ENCODE data around the gene APOBR. TPM values are rescaled to one million over a fixed set of nuclear protein-coding genes. Genes with fewer than 3 reads are reported as not detected.

The APOBR gene
- total and polyA plus RNA-seq, 9 of the 15 experiments (the other 6 are each of a cell fraction or from before 2014, with no cell fraction given), result 0.08 to 6.1 (median 2.8) TPM; not detected in 1

DNA sequence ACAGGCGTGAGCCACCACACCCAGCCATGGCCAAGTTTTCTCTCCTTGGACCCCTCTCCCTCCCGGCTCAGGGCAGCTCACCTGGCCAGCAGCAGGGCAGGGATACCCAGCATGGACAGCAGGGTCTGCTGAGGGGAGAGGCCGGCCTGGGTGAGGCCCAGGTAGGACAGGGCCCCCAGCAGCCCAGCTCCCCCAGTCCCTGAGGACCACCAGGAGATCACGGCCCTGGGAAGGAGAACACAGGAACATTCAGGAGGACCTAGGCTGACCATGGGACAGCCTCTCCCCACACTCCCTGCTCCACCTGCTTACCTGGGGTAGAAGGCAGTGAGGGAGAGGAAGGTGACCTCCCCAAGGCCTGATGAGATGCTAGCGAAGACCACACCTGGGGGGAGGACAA, 8.2 kb upstream of the APOBR start:
- WGBS (ENCODE audit: insufficient coverage, low coverage, missing lambda C conversion rate), result 96% methylated on average over 4 of the region's 5 CpGs
- ATAC-seq, result no peak
- Histone ChIP-seq H3K4me3 (no peak overlapping the region), H3K4me1 (replicated peaks in 1 of 2; ENCODE audit: control insufficient read depth in 2 of 2, insufficient read depth in 2 of 2, low read length in 2 of 2) (peaks cover 0 to 11% of the 10 kb centered on the region in 2 experiments; a peak in 2 of 5 replicates), H3K4me2 (ENCODE audit: insufficient read depth, low read length) (no peak overlapping the region), H3K9me1 (ENCODE audit: control insufficient read depth, insufficient read depth, low read length) (no peaks in the 10 kb centered on the region), H3K9ac (ENCODE audit: insufficient read depth in 1 of 2, low read depth in 2 of 2, low read length in 2 of 2) (no peak overlapping the region; a peak in 1 of 4 replicates), H3K79me2 (ENCODE audit: control insufficient read depth, insufficient read depth, low read length) (peaks cover 3% of the 10 kb centered on the region; the same call in 2 of the 3 replicates), H3K36me3 (ENCODE audit: control insufficient read depth, insufficient read depth, low read length) (peaks cover 40% of the 10 kb centered on the region; the same call in 2 of the 3 replicates), H4K20me1 (replicated peaks; ENCODE audit: control insufficient read depth, insufficient read depth, low read length) (no peaks in the 10 kb centered on the region), H3K27ac (ENCODE audit: extremely low read depth, low read depth, low read length) (no peak overlapping the region), H2AFZ (ENCODE audit: low read depth, low read length) (no peak overlapping the region), H3K9me3 (replicated peaks; ENCODE audit: control insufficient read depth, insufficient read depth, low read depth, low read length) (no peaks in the 10 kb centered on the region), H3K27me3 (ENCODE audit: control insufficient read depth in 2 of 2, insufficient read depth in 2 of 2, low read length in 2 of 2) (no peaks in the 10 kb centered on the region)
- intact Hi-C loops (cut with micrococcal nuclease) (no loop called here), in situ Hi-C loops (cut with MboI) (loop anchor here (25.0 kb wide), 1 partner anchor 1726 kb away; no protein-coding TSS in a partner anchor)
- DNase-seq (ENCODE audit: extremely low read depth in 1 of 4, low spot score in 3 of 4), result no peak
- no TSS peak for BruUV-seq (replicated peaks)
- POLR2A ChIA-PET, result interaction anchor here (1.1 kb wide), 1 partner anchor 12 kb away, joined by 4 read pairs; no protein-coding TSS in a partner anchor
- no peak for FAIRE-seq
- CTCF ChIA-PET (ENCODE audit: low intra/inter-chr PET ratio), result no interaction called here
- 0 out of 2 replicates have a peak, but pooled peaks have one; percentile 24 for TF ChIP-seq POLR2G (IDR thresholded peaks at IDR 0.05; ENCODE audit: low read depth, low read length)
- TF ChIP-seq RBFOX2 (IDR thresholded peaks at IDR 0.05; ENCODE audit: low read depth, low read length), result no peak

DNA sequence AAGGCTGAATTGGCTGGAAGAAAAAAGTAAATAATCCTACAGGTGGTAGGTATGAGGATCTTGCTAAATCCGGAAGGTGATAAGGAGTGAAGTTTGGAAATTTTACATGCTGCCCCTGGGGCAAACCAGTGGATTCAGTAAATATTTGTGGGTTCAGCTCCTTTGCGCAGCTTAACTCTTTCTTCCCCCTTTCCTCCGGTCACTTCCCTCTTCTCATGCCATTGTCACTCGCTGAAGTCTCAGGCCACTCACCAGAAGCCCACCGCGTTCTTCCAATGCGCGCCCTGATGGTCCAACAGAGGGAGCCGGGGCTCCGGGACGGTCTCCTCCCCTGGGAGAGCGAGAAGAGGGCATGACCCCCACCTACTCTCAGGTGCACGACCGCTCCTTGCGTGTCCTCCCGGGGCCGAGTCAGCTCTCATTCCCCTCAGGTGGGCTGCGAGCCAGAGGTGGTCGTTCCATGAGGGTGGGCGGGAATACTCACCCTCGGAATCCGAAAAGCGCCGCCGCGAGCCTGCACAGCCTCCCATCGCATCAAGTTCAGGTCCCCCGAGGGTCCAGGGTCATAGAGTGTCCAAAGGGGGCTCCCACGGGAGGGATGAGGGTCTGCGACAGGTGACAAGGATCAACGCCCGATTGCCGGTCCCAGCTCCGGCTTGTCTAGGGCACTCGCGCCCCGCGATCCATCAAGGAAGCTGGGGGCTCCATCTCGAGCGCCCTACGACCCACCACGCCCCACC, 3.0 kb upstream of the APOBR start:
- peaks cover 19% of the 10 kb centered on the region; the same call in 2 of the 3 replicates for H3K36me3 ChIP-seq (ENCODE audit: control insufficient read depth, insufficient read depth, low read length)
- DNase-seq (ENCODE audit: extremely low read depth in 1 of 4, low spot score in 3 of 4), result peak; percentile 73 to 75 (median 74)
- no peaks in the 10 kb centered on the region for H3K27me3 ChIP-seq (ENCODE audit: control insufficient read depth in 2 of 2, insufficient read depth in 2 of 2, low read length in 2 of 2)
- peak overlapping the region; percentile 78 to 99 for H3K9ac ChIP-seq (ENCODE audit: insufficient read depth in 1 of 2, low read depth in 2 of 2, low read length in 2 of 2)
- H3K4me1 ChIP-seq (replicated peaks in 1 of 2; ENCODE audit: control insufficient read depth in 2 of 2, insufficient read depth in 2 of 2, low read length in 2 of 2), result peaks cover 13 to 36% of the 10 kb centered on the region in 2 experiments
- in situ Hi-C loops (cut with MboI), result loop anchor here (25.0 kb wide), 1 partner anchor 1721 kb away; no protein-coding TSS in a partner anchor
- H4K20me1 ChIP-seq (replicated peaks; ENCODE audit: control insufficient read depth, insufficient read depth, low read length), result no peaks in the 10 kb centered on the region
- no peaks in the 10 kb centered on the region for H3K9me3 ChIP-seq (replicated peaks; ENCODE audit: control insufficient read depth, insufficient read depth, low read depth, low read length)
- peak; percentile 37 for FAIRE-seq
- ChIA-PET POLR2A (no interaction called here), CTCF (ENCODE audit: low intra/inter-chr PET ratio) (no interaction called here)
- BruUV-seq (replicated peaks), result TSS peak; percentile 62
- peak overlapping the region; percentile 86 for H2AFZ ChIP-seq (ENCODE audit: low read depth, low read length)
- ATAC-seq, result peak; percentile 84
- H3K4me3 ChIP-seq, result peak overlapping the region; percentile 76
- intact Hi-C loops (cut with micrococcal nuclease), result no loop called here
- H3K79me2 ChIP-seq (ENCODE audit: control insufficient read depth, insufficient read depth, low read length), result peaks cover 8% of the 10 kb centered on the region; the same call in 2 of the 3 replicates
- H3K27ac ChIP-seq (ENCODE audit: extremely low read depth, low read depth, low read length), result peak overlapping the region; percentile 89
- no peaks in the 10 kb centered on the region for H3K9me1 ChIP-seq (ENCODE audit: control insufficient read depth, insufficient read depth, low read length)
- under 1% methylated on average over 25 of the region's 42 CpGs for WGBS (ENCODE audit: insufficient coverage, low coverage, missing lambda C conversion rate)
- H3K4me2 ChIP-seq (ENCODE audit: insufficient read depth, low read length), result peak overlapping the region; percentile 84
- TF ChIP-seq, protein P1, sequence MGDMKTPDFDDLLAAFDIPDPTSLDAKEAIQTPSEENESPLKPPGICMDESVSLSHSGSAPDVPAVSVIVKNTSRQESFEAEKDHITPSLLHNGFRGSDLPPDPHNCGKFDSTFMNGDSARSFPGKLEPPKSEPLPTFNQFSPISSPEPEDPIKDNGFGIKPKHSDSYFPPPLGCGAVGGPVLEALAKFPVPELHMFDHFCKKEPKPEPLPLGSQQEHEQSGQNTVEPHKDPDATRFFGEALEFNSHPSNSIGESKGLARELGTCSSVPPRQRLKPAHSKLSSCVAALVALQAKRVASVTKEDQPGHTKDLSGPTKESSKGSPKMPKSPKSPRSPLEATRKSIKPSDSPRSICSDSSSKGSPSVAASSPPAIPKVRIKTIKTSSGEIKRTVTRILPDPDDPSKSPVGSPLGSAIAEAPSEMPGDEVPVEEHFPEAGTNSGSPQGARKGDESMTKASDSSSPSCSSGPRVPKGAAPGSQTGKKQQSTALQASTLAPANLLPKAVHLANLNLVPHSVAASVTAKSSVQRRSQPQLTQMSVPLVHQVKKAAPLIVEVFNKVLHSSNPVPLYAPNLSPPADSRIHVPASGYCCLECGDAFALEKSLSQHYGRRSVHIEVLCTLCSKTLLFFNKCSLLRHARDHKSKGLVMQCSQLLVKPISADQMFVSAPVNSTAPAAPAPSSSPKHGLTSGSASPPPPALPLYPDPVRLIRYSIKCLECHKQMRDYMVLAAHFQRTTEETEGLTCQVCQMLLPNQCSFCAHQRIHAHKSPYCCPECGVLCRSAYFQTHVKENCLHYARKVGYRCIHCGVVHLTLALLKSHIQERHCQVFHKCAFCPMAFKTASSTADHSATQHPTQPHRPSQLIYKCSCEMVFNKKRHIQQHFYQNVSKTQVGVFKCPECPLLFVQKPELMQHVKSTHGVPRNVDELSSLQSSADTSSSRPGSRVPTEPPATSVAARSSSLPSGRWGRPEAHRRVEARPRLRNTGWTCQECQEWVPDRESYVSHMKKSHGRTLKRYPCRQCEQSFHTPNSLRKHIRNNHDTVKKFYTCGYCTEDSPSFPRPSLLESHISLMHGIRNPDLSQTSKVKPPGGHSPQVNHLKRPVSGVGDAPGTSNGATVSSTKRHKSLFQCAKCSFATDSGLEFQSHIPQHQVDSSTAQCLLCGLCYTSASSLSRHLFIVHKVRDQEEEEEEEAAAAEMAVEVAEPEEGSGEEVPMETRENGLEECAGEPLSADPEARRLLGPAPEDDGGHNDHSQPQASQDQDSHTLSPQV (IDR thresholded peaks at IDR 0.05), result no peak
- TF ChIP-seq, protein P2, sequence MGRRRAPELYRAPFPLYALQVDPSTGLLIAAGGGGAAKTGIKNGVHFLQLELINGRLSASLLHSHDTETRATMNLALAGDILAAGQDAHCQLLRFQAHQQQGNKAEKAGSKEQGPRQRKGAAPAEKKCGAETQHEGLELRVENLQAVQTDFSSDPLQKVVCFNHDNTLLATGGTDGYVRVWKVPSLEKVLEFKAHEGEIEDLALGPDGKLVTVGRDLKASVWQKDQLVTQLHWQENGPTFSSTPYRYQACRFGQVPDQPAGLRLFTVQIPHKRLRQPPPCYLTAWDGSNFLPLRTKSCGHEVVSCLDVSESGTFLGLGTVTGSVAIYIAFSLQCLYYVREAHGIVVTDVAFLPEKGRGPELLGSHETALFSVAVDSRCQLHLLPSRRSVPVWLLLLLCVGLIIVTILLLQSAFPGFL (CRISPR knock-in tag; IDR thresholded peaks at IDR 0.05), result no peak
- TF ChIP-seq ZBTB7A (IDR thresholded peaks at IDR 0.05; ENCODE audit: borderline replicate concordance, control insufficient read depth, low read depth, low read length), result peak; percentile 97
- TF ChIP-seq, protein P3, sequence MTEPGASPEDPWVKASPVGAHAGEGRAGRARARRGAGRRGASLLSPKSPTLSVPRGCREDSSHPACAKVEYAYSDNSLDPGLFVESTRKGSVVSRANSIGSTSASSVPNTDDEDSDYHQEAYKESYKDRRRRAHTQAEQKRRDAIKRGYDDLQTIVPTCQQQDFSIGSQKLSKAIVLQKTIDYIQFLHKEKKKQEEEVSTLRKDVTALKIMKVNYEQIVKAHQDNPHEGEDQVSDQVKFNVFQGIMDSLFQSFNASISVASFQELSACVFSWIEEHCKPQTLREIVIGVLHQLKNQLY (CRISPR knock-in tag; conservative IDR thresholded peaks at IDR 0.05), result no peak
